ENCODE data around the gene RIC8A.

Gene RIC8A

DNA sequence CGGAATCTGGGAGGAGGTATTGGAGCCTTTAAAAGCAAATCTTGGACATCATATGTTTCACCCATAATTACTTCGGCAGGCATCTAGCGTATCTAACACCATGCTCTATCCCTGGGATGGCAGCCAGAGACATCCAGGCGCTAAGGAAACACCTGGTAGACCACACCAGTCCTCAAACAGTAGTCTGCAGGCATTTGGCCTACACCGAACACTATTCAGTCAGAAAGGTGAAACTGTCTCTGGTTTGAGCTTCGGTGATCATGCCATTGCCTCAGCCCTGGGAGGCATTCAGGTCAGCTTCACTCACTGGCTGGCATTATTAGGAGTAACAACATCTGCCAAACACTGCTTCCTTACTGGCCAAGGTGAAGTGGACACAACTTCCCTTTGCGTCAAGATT is 16.9 kb downstream of the RIC8A start:
- TF ChIP-seq CTCF (IDR thresholded peaks at IDR 0.05; ENCODE audit: low read depth, low read length) = no peak
- no peak for DNase-seq (ENCODE audit: extremely low read depth, low read depth)

DNA sequence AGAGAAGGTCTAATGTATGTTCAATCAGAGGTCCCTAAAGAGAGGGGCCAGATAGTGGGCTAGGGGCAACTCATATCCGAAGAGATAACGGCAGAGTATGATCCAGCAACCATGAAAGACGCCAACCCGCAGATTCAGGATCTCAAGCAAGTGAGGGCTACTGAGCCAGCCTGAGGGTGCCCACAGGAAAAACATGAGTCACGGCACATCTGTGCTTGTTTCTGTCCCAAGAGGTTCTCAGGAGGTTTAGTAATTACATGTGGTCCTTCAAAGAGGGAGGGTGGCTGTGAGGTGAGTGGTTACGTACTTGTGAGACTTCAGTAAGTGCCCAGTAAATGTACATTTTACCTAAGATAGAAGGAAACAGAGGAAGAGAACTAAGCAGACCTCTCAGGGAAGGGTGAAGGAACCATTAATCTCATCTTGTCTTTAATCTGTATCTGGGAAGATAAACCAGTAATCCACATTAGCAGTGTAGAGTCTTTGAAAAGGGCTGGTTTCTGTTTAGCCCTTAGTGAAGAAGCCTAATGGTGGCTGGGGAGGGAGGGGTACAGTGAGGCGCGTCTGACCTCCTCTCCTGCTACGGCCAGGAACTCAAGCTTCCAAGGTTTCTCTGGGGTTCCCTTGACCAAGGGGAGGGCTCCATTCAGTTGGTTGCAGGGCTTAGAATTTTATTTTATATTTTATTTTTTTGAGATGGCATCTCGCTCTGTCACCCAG is 18.4 kb downstream of the RIC8A start:
- TF ChIP-seq CTCF (IDR thresholded peaks at IDR 0.05; ENCODE audit: low read depth, low read length) = no peak
- DNase-seq (ENCODE audit: extremely low read depth, low read depth) = no peak

DNA sequence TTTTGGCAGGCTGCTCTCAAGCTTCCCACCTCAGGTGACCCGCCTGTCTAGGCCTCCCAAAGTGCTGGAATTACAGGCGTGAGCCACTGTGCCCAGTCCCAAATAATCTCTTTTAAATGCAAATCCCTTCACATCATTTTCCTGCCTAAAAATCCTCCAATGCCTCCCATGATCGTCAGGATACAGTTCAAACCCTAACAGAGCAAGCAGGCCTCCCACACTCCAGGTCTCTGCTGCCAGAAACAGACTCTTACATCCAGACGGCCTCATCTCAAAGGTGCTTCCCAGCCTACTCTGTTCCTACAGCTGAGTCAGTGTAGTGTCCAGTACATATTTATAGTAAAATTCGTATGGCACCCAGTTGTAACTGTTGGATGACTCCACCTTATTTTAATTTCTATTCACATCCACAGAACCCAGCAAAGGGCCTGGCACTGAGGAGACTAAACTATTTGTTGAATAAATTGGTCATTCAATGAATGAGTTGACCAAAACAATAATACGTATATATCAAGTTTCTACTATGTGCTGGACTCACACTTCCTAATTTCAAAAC is 20.4 kb downstream of the RIC8A start:
- TF ChIP-seq CTCF (IDR thresholded peaks at IDR 0.05; ENCODE audit: low read depth, low read length) = no peak
- DNase-seq (ENCODE audit: extremely low read depth, low read depth) = no peak

DNA sequence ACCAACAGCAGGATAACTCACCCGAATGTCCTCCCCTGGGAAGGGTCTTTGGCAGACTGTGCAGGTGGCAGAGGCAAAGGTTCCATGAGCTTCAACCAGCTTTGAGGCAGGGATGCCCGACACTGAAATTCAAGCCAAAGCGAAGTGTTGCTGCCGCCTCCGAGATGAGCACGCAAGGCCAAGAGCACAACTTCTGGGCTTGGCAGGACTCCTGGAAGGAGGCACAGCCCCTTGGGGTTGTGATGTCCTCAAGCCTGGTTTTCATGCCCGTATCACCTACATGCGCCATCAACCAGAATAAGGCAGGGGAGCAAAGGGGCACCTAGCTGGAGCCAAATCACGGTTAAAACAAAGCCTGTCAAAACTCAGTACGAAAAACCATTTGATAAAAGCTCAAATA is 22.9 kb downstream of the RIC8A start:
- no peak for TF ChIP-seq CTCF (IDR thresholded peaks at IDR 0.05; ENCODE audit: low read depth, low read length)
- no peak for DNase-seq (ENCODE audit: extremely low read depth, low read depth)

DNA sequence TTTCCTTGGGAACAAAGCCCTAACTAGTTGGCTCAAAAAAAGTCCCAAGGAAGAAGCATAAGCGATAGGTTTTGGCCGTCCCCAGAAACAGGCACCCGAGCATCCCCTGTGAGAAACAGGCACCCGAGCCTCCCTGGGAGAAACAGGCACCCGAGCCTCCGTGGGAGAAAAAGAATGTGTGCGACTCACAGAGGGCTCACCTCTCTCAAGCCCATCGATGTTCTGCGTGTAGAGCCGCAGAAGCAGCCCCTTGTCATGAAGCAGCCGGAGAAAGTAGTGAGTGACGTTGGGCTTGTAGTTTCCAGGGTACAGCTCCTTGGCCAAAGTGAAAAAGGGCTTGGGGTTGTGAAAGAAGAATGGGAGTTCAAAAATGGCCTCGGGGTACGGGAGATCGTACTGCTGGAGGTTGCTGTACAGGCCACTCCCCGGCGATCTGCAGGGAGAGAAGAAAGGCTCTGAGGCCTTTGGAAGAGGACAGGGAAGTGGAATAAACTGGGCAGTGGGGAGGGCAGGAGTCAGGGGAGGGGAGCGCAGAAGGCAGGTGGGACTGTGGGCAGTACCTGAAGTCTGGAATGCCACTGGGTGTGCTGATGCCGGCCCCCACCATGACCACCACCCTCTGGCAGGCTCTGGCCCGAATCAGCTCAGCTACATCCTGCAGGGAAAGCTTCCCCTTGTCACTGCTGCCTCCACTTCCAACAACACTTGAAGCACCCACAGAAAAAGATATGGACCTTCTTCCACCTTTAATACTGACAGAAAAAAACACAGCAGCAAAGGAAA is 25.5 kb downstream of the RIC8A start:
- no peak for TF ChIP-seq CTCF (IDR thresholded peaks at IDR 0.05; ENCODE audit: low read depth, low read length)
- DNase-seq (ENCODE audit: extremely low read depth, low read depth) = no peak

- no peak for TF ChIP-seq CTCF (IDR thresholded peaks at IDR 0.05; ENCODE audit: low read depth, low read length)
- DNase-seq (ENCODE audit: extremely low read depth, low read depth) = no peak
Observed at GRCh38 chr11:235180-235579, 27.7 kb downstream of the RIC8A start.

DNA sequence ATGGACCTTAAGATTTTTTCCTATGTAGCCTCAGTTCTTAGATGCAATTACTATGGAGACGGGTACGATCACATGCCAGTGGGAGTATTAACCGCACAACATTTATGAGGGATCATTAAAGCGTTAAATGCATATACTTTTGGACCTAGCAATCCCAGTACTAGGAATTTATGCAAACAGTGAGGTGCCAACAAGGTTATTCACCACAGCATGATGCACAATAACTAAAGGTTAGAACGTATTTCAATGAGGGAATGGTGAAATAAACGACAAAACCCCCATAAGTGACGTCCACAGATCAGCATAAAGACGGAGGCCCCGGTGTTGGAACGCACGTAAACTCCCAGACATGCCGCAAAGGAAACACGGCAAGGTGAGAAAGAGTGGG is 28.1 kb downstream of the RIC8A start:
- DNase-seq (ENCODE audit: extremely low read depth, low read depth) = no peak
- TF ChIP-seq CTCF (IDR thresholded peaks at IDR 0.05; ENCODE audit: low read depth, low read length) = no peak
